GM13977 (cell line): ENCODE data around the gene RFPL1.

Experiments
- DNase-seq: peaks from one replicate; pipeline ENCODE4 v3.0.0; 2012; ENCODE audit warnings: low spot score
- in situ Hi-C: fragments of 300-500 bp; cut with MboI; formaldehyde crosslinking; loops from one replicate; pipeline ENCODE4 v1.12.0; 2022; ENCODE audit warnings: low sequenced_read_pairs, low pct_unique_long_range_greater_than_20kb, mixed read lengths, inconsistent platforms; ENCODE audit not compliant: unreplicated experiment
- TF ChIP-seq, protein P1 (sequence below): IDR thresholded peaks from 2 replicates; pipeline ENCODE4 v1.5.1; 2012; ENCODE audit warnings: mild to moderate bottlenecking, control low read depth; ENCODE audit not compliant: insufficient read depth; ENCODE audit errors: extremely low read depth, missing control alignments

The RFPL1 gene

DNA sequence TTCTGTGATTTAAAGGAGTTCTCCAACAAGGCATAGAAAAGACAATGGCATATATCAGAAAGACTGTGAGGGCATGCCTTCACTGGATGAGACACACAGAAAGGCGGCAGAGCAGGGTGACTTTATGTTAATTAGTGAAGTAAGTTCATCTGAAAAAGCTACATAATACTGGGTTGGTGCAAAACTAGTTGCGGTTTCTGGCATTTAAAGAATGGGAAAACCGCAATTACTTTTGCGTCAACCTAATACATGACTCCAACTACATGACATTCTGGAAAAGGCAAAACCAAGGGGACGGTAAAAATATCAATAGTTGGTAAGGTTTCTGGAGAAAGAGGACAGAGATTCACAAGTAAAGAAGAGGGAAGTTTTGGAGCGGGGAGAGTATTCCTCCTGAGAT, 5.1 kb downstream of the RFPL1 start:
- DNase-seq, result no peak
- in situ Hi-C loops, result no loop called here
- TF ChIP-seq, protein P1, sequence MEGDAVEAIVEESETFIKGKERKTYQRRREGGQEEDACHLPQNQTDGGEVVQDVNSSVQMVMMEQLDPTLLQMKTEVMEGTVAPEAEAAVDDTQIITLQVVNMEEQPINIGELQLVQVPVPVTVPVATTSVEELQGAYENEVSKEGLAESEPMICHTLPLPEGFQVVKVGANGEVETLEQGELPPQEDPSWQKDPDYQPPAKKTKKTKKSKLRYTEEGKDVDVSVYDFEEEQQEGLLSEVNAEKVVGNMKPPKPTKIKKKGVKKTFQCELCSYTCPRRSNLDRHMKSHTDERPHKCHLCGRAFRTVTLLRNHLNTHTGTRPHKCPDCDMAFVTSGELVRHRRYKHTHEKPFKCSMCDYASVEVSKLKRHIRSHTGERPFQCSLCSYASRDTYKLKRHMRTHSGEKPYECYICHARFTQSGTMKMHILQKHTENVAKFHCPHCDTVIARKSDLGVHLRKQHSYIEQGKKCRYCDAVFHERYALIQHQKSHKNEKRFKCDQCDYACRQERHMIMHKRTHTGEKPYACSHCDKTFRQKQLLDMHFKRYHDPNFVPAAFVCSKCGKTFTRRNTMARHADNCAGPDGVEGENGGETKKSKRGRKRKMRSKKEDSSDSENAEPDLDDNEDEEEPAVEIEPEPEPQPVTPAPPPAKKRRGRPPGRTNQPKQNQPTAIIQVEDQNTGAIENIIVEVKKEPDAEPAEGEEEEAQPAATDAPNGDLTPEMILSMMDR, result no peak

DNA sequence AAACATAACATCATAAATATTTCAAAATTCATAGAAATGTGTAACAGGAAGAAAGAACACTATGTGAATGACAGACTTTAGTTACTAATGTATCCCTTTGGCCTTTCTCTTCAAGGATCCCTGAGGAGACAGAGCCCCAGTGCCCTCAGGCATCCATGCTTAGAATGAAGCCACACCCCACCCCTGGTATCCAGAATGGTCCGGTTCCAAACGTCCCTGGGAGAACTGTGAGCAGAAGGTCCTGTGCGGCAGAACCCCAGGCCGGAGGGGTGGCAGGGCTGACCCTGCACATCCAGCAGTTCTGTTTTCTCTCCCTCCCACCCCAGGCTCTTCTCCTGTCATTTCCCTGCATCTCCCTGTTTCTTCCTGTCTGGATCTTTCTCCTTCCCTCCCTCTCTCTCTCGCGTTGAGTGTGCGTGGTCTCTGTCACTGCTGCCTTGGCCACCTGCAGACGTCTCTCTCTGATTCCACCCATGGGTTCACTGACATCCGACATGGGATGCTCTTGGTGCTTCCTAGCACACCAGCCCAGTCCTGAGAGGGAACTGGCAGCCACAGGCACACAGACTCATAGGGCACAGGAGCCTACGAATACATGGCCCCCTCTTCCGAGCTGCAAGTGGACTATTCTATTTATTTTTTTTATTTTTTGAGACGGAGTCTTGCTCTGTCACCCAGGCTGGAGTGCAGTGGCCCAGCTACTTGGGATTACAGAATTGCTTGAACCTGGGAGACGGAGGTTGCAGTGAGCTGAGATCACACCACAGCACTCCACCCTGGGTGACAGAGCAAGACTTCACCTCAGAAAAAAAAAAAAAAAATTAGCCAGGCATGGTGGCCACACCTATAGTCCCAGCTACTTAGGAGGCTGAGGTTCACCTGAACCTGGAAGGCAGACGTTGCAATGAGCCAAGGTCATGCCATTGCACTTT, 5.7 kb downstream of the RFPL1 start:
- no peak for DNase-seq
- in situ Hi-C loops, result no loop called here
- TF ChIP-seq, protein P1, result no peak

DNA sequence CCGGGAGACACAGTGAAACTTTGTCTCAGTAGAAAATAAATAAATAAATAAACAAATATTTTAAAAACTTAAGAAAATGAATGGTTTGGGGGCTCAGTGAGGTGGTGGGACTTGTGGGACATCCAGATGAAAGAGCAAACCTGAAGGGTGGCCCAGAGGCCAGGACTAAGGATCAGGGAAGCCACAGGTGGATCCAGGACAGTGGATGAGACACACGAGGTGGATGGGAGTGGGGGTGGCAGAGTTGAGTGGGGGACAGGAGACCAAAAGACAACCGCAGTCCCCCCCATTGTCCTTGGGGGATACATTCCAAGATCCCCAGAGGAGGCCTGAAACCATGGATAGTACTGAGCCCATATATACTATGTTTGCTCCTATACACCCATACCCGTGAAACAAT, 7.1 kb downstream of the RFPL1 start:
- TF ChIP-seq, protein P1, result no peak
- in situ Hi-C loops, result no loop called here
- DNase-seq, result no peak

DNA sequence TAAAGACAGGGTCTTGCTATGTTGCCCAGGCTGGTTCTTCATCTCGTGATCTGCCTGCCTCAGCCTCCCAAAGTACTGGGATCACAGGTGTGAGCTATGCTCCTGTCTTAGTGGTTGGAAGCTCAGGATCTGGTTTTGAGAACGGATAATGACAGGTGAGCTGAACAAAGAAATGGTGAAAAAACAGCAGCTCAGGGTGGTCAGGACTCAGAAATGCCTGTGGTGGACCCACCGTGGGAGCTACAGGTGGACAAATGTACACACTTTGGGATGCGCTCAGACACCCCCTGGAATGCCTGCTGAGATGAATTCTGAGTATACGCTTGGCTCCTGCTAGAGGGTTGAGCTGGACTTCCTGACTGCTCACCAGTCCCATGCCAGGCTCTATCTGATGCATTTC, 9.5 kb downstream of the RFPL1 start:
- no peak for DNase-seq
- TF ChIP-seq, protein P1, result no peak
- in situ Hi-C loops, result no loop called here

GRCh38 chr22:29449296-29449875, 11.0 kb downstream of the RFPL1 start:
- DNase-seq, result no peak
- in situ Hi-C loops, result no loop called here
- TF ChIP-seq, protein P1, result no peak

DNA sequence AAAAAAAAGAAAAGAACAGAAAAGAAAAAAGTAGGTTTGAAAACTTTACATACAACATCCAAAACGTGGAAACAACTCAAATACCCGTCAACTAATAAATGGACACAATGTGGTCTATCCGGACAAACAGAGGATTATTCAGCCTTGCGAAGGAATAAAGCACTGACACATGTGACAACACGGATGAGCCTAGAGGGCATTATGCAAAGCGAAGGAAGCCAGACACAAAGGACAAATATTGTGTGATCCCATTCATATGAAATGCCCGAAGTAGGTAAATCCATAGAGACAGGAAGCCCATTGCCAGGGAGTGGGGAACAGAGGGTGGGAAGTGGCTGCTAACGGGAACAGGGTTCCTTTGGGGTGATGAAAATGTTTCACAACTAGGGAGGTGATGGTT, 11.8 kb downstream of the RFPL1 start:
- TF ChIP-seq, protein P1, result no peak
- no peak for DNase-seq
- in situ Hi-C loops, result no loop called here
